ENCODE data around the gene NAA35. TPM values are rescaled to one million over a fixed set of nuclear protein-coding genes. Genes with fewer than 3 reads are reported as not detected.

NAA35 gene
- polyA plus RNA-seq, 2 of the 4 experiments (the other 2 are of a cell fraction): 24.9 to 42.4 TPM

DNA sequence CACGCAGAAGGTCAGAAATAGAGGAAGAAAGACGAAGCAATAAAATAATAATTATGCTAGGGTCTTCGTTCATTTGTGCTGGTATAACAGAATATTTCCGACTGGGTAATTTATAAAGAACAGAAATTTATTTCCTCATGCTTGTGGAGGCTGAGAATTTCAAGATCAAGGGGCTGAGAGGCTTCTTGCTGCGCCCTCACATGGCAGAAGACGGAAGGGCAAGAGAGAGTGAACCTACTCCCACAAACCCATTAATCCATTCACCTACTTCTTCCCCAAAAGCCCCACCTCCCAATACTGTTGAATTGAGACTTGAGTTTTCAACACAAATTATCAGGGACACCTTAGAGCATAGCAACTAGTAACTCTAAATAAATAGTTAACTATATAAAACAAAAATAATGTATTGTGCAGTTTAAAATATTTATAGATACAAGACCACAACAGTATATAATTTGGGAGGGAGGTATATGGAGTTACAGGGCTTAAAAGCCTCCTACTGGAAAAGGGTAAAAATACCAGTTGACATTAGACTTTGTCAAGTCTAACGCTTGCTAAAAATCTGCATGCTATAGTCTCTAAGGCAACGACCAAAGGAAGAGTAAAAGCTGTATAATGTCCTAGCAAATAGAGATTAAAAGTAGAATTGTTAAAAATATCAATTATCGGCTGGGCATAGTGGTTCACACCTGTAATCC lies 40.3 kb upstream of the NAA35 start:
- CTCF ChIA-PET: interaction anchor here (0.7 to 1.8 kb wide), 3 partner anchors 8 to 41 kb away, joined by 3 to 5 read pairs (median 4); no protein-coding TSS in a partner anchor
- FAIRE-seq: no peak
- 35% methylated on average over 9 of the region's 9 CpGs for WGBS (ENCODE audit: missing lambda C conversion rate)

DNA sequence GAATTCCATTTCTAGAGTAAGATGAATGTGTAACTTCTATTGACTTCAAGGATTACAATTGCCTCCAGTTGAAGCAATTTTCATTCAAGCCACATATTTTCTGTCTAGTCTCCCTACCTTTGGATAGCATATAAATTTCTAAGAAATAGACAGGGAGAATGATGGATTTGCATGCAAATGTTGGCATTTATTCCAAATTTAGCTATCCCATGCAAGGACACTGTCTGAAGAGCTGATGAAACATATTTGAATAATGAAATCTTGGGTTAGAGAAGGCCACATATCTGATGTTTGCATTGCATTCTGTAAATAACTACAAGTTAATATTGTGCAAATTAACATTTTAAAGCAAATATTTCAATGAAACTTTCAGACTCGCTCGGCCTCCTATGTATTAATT lies 36.0 kb upstream of the NAA35 start:
- ChIA-PET CTCF (interaction anchor here (0.8 to 1.0 kb wide), 2 partner anchors 12 to 17 kb away, joined by 3 read pairs; no protein-coding TSS in a partner anchor), POLR2A (no interaction called here)
- no peak for ATAC-seq
- no peak overlapping the region for H3K27ac ChIP-seq
- H3K4me3 ChIP-seq: no peak overlapping the region
- no peaks in the 10 kb centered on the region for H3K4me1 ChIP-seq
- H3K9me3 ChIP-seq: no peaks in the 10 kb centered on the region
- no peak for DNase-seq (ENCODE audit: low read depth in 1 of 2, low spot score in 1 of 2)
- TF ChIP-seq ESRRA (IDR thresholded peaks at IDR 0.05; ENCODE audit: borderline replicate concordance, low read length) (no peak), BHLHE40 (IDR thresholded peaks at IDR 0.05; ENCODE audit: low read depth, low read length) (no peak), CHD2 (IDR thresholded peaks at IDR 0.05; ENCODE audit: low read length, partially characterized antibody) (no peak), ZNF302 (CRISPR knock-in tag; IDR thresholded peaks at IDR 0.05) (no peak), EHMT2 (IDR thresholded peaks at IDR 0.05; ENCODE audit: low read depth) (no peak), ZFP36 (IDR thresholded peaks at IDR 0.05; ENCODE audit: borderline replicate concordance, partially characterized antibody) (no peak), POLR2AphosphoS2 (conservative IDR thresholded peaks at IDR 0.05; ENCODE audit: low read length) (no peak), EP300 (IDR thresholded peaks at IDR 0.05) (no peak), FOSB (CRISPR knock-in tag; IDR thresholded peaks at IDR 0.05) (no peak), MAFK (IDR thresholded peaks at IDR 0.05; ENCODE audit: partially characterized antibody) (no peak), HOXB13 (CRISPR knock-in tag; IDR thresholded peaks at IDR 0.05; ENCODE audit: low read depth) (no peak), FOXS1 (CRISPR knock-in tag; IDR thresholded peaks at IDR 0.05) (no peak), TP53 (CRISPR knock-in tag; IDR thresholded peaks at IDR 0.05) (no peak), TFCP2L1 (CRISPR knock-in tag; IDR thresholded peaks at IDR 0.05) (no peak), CBX2 (IDR thresholded peaks at IDR 0.05; ENCODE audit: borderline replicate concordance, low read depth) (no peak), HEYL (CRISPR knock-in tag; IDR thresholded peaks at IDR 0.05) (no peak)
- TF ChIP-seq, protein P1, sequence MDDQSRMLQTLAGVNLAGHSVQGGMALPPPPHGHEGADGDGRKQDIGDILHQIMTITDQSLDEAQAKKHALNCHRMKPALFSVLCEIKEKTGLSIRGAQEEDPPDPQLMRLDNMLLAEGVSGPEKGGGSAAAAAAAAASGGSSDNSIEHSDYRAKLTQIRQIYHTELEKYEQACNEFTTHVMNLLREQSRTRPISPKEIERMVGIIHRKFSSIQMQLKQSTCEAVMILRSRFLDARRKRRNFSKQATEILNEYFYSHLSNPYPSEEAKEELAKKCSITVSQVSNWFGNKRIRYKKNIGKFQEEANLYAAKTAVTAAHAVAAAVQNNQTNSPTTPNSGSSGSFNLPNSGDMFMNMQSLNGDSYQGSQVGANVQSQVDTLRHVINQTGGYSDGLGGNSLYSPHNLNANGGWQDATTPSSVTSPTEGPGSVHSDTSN (IDR thresholded peaks at IDR 0.05): no peak
- TF ChIP-seq, protein P2, sequence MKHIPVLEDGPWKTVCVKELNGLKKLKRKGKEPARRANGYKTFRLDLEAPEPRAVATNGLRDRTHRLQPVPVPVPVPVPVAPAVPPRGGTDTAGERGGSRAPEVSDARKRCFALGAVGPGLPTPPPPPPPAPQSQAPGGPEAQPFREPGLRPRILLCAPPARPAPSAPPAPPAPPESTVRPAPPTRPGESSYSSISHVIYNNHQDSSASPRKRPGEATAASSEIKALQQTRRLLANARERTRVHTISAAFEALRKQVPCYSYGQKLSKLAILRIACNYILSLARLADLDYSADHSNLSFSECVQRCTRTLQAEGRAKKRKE (CRISPR knock-in tag; IDR thresholded peaks at IDR 0.05; ENCODE audit: low read depth): no peak
- TF ChIP-seq, protein P3, sequence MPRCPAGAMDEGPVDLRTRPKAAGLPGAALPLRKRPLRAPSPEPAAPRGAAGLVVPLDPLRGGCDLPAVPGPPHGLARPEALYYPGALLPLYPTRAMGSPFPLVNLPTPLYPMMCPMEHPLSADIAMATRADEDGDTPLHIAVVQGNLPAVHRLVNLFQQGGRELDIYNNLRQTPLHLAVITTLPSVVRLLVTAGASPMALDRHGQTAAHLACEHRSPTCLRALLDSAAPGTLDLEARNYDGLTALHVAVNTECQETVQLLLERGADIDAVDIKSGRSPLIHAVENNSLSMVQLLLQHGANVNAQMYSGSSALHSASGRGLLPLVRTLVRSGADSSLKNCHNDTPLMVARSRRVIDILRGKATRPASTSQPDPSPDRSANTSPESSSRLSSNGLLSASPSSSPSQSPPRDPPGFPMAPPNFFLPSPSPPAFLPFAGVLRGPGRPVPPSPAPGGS (IDR thresholded peaks at IDR 0.05): no peak
- TF ChIP-seq, protein P4, sequence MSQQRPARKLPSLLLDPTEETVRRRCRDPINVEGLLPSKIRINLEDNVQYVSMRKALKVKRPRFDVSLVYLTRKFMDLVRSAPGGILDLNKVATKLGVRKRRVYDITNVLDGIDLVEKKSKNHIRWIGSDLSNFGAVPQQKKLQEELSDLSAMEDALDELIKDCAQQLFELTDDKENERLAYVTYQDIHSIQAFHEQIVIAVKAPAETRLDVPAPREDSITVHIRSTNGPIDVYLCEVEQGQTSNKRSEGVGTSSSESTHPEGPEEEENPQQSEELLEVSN (IDR thresholded peaks at IDR 0.05; ENCODE audit: borderline replicate concordance, low read depth): no peak
- H3K4me2 ChIP-seq: no peak overlapping the region
- 38% methylated on average over 2 of the region's 2 CpGs for WGBS (ENCODE audit: missing lambda C conversion rate)
- FAIRE-seq: no peak

More for the DNA sequence above, 40.3 kb upstream of the NAA35 start:
- TF ChIP-seq, protein P5, sequence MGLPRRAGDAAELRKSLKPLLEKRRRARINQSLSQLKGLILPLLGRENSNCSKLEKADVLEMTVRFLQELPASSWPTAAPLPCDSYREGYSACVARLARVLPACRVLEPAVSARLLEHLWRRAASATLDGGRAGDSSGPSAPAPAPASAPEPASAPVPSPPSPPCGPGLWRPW (IDR thresholded peaks at IDR 0.05): no peak
- TF ChIP-seq SMC3 (IDR thresholded peaks at IDR 0.05) (peak; percentile 16; the same call in 1 of the 3 replicates), RAD21 (conservative IDR thresholded peaks at IDR 0.05 in 1 of 2, IDR thresholded peaks at IDR 0.05 in 1 of 2) (peak in 1 of 2 experiments; percentile 39; a peak in 2 of 5 replicates)
- TF ChIP-seq, protein P6, sequence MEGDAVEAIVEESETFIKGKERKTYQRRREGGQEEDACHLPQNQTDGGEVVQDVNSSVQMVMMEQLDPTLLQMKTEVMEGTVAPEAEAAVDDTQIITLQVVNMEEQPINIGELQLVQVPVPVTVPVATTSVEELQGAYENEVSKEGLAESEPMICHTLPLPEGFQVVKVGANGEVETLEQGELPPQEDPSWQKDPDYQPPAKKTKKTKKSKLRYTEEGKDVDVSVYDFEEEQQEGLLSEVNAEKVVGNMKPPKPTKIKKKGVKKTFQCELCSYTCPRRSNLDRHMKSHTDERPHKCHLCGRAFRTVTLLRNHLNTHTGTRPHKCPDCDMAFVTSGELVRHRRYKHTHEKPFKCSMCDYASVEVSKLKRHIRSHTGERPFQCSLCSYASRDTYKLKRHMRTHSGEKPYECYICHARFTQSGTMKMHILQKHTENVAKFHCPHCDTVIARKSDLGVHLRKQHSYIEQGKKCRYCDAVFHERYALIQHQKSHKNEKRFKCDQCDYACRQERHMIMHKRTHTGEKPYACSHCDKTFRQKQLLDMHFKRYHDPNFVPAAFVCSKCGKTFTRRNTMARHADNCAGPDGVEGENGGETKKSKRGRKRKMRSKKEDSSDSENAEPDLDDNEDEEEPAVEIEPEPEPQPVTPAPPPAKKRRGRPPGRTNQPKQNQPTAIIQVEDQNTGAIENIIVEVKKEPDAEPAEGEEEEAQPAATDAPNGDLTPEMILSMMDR (IDR thresholded peaks at IDR 0.05): peak; percentile 46
- POLR2A ChIA-PET: no interaction called here
- Histone ChIP-seq H3K27ac (no peak overlapping the region), H3K4me1 (no peaks in the 10 kb centered on the region), H3K4me2 (no peak overlapping the region), H3K9me3 (no peaks in the 10 kb centered on the region), H3K4me3 (no peak overlapping the region)
- peak; percentile 47 to 85; a peak in 3 of 6 replicates for ATAC-seq
- DNase-seq (ENCODE audit: low read depth in 1 of 2, low spot score in 1 of 2): peak; percentile 15 to 65
